ENCODE data around the gene CCNH. TPM values are rescaled to one million over a fixed set of nuclear protein-coding genes. Genes with fewer than 3 reads are reported as not detected.

CCNH gene
- polyA plus RNA-seq, 2 of the 4 experiments (the other 2 are of a cell fraction) = 74.1 to 85.1 TPM

DNA sequence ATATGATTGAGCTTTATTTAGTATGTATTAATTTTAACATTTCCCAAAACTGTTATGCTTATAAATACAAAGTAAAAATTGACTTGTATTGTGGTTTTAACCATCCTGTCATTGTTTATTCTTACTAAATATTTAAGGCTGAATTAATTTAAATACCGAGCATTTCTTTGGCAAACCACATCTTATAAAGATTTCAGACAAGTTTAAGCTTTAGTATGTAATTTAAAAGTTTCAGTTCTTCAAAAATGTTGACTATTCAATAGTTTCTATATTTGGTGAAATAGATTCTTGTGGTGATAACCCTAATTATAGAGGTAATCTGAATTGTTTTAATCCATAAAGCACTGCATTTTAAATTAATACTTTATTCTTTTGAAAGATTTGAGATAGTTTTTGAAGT, 65.5 kb downstream of the CCNH start (continued):
- no peak for TF ChIP-seq KDM5A (IDR thresholded peaks at IDR 0.05)
- TF ChIP-seq ZFP36 (IDR thresholded peaks at IDR 0.05; ENCODE audit: borderline replicate concordance, partially characterized antibody) = no peak

Small RNA genes within 50 kb of the gene (small RNA-seq; reads per million reads assigned to genes)
- 0 to 0.04 (median 0) reads per million in 6 experiments for gene RNU6-727P

Other genes starting within 250 kb of the CCNH start
- 40.8 and 41.5 TPM in 2 replicates for gene RASA1, start 145.0 kb downstream of the CCNH start, polyA plus RNA-seq (2011; rRNA removed)
- gene RASA1, start 145.0 kb downstream of the CCNH start, polyA plus RNA-seq (2017; fragmentation: RNase III; extraction: RNeasy Plus Mini Kit Qiagen cat#74134 plus additional on column Dnase treatment) = 18.0 to 19.1 TPM (median 18.3 TPM) in 3 replicates